ENCODE data around the gene SP140L.
"Not testable (repeated sequence)": the region's sequence is repeated elsewhere in the genome, so short reads cannot be mapped to it uniquely, and the experiment has no call there.

The SP140L gene

GRCh38 chr2:230326453-230327417, at the start of gene SP140L:
Gene SP140L, plus strand, starts transcription at chr2:230327193. Its CDS starts 77 bp downstream, at chr2:230327270.
- in situ Hi-C loops (cut with MboI; ENCODE audit: low sequenced_read_pairs): no loop called here

- in situ Hi-C loops (cut with MboI; ENCODE audit: low sequenced_read_pairs): no loop called here
Measured at GRCh38 chr2:230282936-230283335, 44.1 kb upstream of the SP140L start.

GRCh38 chr2:230286048-230286447, 40.9 kb upstream of the SP140L start:
- in situ Hi-C loops (cut with MboI; ENCODE audit: low sequenced_read_pairs): no loop called here

- in situ Hi-C loops (cut with MboI; ENCODE audit: low sequenced_read_pairs): not testable (repeated sequence)
Measured at GRCh38 chr2:230289311-230289710, 37.7 kb upstream of the SP140L start.

GRCh38 chr2:230295192-230295591, 31.8 kb upstream of the SP140L start:
- in situ Hi-C loops (cut with MboI; ENCODE audit: low sequenced_read_pairs): no loop called here

GRCh38 chr2:230296917-230297316, 30.1 kb upstream of the SP140L start:
- in situ Hi-C loops (cut with MboI; ENCODE audit: low sequenced_read_pairs): no loop called here

GRCh38 chr2:230299618-230300017, 27.4 kb upstream of the SP140L start:
- in situ Hi-C loops (cut with MboI; ENCODE audit: low sequenced_read_pairs): no loop called here

GRCh38 chr2:230305416-230306275, 21.3 kb upstream of the SP140L start:
- in situ Hi-C loops (cut with MboI; ENCODE audit: low sequenced_read_pairs): no loop called here

- in situ Hi-C loops (cut with MboI; ENCODE audit: low sequenced_read_pairs): no loop called here
Measured at GRCh38 chr2:230306474-230306873, 20.5 kb upstream of the SP140L start.

GRCh38 chr2:230307485-230307884, 19.5 kb upstream of the SP140L start:
- in situ Hi-C loops (cut with MboI; ENCODE audit: low sequenced_read_pairs): no loop called here

GRCh38 chr2:230308402-230309000, 18.5 kb upstream of the SP140L start:
- in situ Hi-C loops (cut with MboI; ENCODE audit: low sequenced_read_pairs): no loop called here

- in situ Hi-C loops (cut with MboI; ENCODE audit: low sequenced_read_pairs): not testable (repeated sequence)
Measured at GRCh38 chr2:230310792-230311191, 16.2 kb upstream of the SP140L start.

- in situ Hi-C loops (cut with MboI; ENCODE audit: low sequenced_read_pairs): not testable (repeated sequence)
Measured at GRCh38 chr2:230311634-230312033, 15.4 kb upstream of the SP140L start.

- in situ Hi-C loops (cut with MboI; ENCODE audit: low sequenced_read_pairs): no loop called here
Measured at GRCh38 chr2:230312638-230313037, 14.4 kb upstream of the SP140L start.

GRCh38 chr2:230317366-230317765, 9.6 kb upstream of the SP140L start:
- in situ Hi-C loops (cut with MboI; ENCODE audit: low sequenced_read_pairs): no loop called here

GRCh38 chr2:230318190-230319121, 8.5 kb upstream of the SP140L start:
- in situ Hi-C loops (cut with MboI; ENCODE audit: low sequenced_read_pairs): no loop called here

- in situ Hi-C loops (cut with MboI; ENCODE audit: low sequenced_read_pairs): no loop called here
Measured at GRCh38 chr2:230319211-230319862, 7.7 kb upstream of the SP140L start.

- in situ Hi-C loops (cut with MboI; ENCODE audit: low sequenced_read_pairs): no loop called here
Measured at GRCh38 chr2:230321031-230321430, 6.0 kb upstream of the SP140L start.

- in situ Hi-C loops (cut with MboI; ENCODE audit: low sequenced_read_pairs): no loop called here
Measured at GRCh38 chr2:230322561-230323384, 4.2 kb upstream of the SP140L start.
